ENCODE measurements around the gene HECW1. TPM values are rescaled to one million over a fixed set of nuclear protein-coding genes. Genes with fewer than 3 reads are reported as not detected.
A peak's percentile ranks its signal among the peaks of the same experiment; 100 is the strongest.

The HECW1 gene
- total and polyA plus RNA-seq, 12 donors = 0.07 to 0.23 TPM; not detected in 10

DNA sequence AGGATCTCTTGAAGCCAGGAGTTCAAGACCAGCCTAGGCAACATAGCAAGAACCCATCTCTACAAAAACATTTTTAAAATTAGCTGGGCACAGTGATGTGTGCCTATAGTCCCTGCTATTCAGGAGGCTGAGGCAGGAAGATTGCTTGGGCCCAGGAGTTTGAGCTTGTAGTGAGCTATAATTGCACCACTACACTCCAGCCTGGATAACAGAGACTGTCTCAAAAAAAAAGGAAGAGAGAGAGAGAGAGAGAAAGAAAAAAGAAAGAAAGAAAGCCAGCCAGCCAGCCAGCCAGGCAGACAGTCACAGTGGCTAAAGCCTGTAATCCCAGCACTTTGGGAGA, 375.3 kb downstream of the HECW1 start:
- DNase-seq (no peak), ATAC-seq (no peak)
- Histone ChIP-seq H3K4me1 (peaks cover 0 to 33% (median 11%) of the 10 kb centered on the region in 9 donors), H3K27ac (no peak overlapping the region), H3K36me3 (no peaks in the 10 kb centered on the region), H3K4me3 (no peak overlapping the region), H3K9me3 (no peaks in the 10 kb centered on the region), H3K27me3 (no peaks in the 10 kb centered on the region)
- intact Hi-C loops (cut with DNase I) = no loop called here
- TF ChIP-seq, protein P1, sequence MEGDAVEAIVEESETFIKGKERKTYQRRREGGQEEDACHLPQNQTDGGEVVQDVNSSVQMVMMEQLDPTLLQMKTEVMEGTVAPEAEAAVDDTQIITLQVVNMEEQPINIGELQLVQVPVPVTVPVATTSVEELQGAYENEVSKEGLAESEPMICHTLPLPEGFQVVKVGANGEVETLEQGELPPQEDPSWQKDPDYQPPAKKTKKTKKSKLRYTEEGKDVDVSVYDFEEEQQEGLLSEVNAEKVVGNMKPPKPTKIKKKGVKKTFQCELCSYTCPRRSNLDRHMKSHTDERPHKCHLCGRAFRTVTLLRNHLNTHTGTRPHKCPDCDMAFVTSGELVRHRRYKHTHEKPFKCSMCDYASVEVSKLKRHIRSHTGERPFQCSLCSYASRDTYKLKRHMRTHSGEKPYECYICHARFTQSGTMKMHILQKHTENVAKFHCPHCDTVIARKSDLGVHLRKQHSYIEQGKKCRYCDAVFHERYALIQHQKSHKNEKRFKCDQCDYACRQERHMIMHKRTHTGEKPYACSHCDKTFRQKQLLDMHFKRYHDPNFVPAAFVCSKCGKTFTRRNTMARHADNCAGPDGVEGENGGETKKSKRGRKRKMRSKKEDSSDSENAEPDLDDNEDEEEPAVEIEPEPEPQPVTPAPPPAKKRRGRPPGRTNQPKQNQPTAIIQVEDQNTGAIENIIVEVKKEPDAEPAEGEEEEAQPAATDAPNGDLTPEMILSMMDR (IDR thresholded peaks at IDR 0.05) = no peak

DNA sequence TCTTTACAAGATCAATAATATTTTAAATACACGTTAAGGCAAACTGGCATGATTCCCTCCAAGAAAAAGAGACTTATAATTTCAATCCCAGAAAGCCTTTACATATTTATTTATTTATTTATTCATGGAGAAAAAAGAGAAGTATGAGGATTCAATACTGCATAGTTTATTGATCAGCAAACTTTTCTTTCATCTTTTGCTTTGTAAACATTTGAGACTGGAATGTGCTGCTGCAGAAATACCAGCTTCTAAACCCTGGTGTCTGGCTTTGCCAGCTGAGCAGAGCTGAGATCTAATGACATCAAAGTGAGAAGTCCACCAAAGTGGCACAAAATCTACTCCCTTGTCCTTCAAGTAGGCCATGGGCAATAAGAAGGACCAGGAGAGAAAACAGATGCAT, 376.8 kb downstream of the HECW1 start:
- Histone ChIP-seq H3K27me3 (no peaks in the 10 kb centered on the region), H3K27ac (peak overlapping the region in 2 of 10 donors; percentile 27 to 30), H3K4me1 (peaks cover 0 to 29% (median 8%) of the 10 kb centered on the region in 9 donors), H3K9me3 (no peaks in the 10 kb centered on the region), H3K36me3 (no peaks in the 10 kb centered on the region), H3K4me3 (no peak overlapping the region)
- TF ChIP-seq, protein P1 (IDR thresholded peaks at IDR 0.05) = no peak
- intact Hi-C loops (cut with DNase I) = no loop called here
- DNase-seq (no peak), ATAC-seq (no peak)
- WGBS, 2 donors = 12 to 16% methylated on average over 1 of the region's 1 CpG

DNA sequence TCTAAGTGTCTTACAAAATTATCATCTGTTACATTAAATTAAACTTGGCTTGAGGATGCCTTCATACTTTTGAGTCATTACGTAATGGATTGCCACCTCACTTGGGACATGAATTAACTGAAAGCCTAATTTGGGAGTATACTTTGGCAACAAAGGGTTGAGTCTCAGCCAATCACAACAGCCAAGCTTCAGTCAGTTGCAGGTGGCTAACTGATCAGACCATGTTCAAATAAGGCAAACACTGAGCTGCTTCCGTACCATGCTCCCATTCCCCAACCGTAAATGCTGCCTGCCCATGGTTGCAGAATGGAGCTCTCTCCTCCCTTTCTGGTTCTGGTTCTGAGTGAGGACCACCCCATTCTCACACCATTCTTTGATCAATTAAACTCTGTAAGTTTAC, 377.6 kb downstream of the HECW1 start:
- H3K27me3 ChIP-seq = no peaks in the 10 kb centered on the region
- H3K27ac ChIP-seq = no peak overlapping the region
- intact Hi-C loops (cut with DNase I) = loop anchor here in 1 of 10 donors (10.0 kb wide), 1 partner anchor 65 kb away; no protein-coding TSS in a partner anchor
- peaks cover 0 to 22% (median 7%) of the 10 kb centered on the region in 9 donors for H3K4me1 ChIP-seq
- ATAC-seq (peak in 5 of 8 donors; percentile 18 to 57 (median 31)), DNase-seq (peak in 1 of 2 donors; percentile 9)
- TF ChIP-seq, protein P1 (IDR thresholded peaks at IDR 0.05) = no peak
- no peak overlapping the region for H3K4me3 ChIP-seq
- WGBS, 2 donors = 60 to 64% methylated on average over 3 of the region's 3 CpGs
- H3K36me3 ChIP-seq = no peaks in the 10 kb centered on the region
- H3K9me3 ChIP-seq = no peaks in the 10 kb centered on the region

DNA sequence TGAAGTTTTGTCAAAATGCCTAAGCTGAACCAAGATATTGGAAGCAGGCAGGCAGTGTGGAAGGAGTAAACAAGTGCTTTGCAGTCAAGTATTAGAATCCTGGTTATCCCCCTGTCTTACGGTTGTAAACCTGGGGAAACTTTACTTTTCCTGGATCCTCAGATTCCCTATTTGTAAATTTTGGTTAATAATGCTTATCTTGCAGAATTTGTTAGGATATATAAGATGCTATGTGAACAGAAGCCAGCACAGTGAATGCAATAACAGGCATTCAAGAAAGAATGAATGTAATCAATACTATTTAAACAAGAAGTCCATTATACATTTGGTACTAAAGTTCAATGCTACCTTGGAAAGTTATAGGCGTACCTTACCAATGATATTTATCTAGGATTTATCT, 378.7 kb downstream of the HECW1 start:
- WGBS, 2 donors = 92 to 94% methylated on average over 2 of the region's 2 CpGs
- no peak for DNase-seq
- intact Hi-C loops (cut with DNase I) = loop anchor here in 1 of 10 donors (10.0 kb wide), 1 partner anchor 64 kb away; no protein-coding TSS in a partner anchor

More for the DNA sequence above, 378.7 kb downstream of the HECW1 start:
- peaks cover 0 to 19% (median 7%) of the 10 kb centered on the region in 9 donors for H3K4me1 ChIP-seq
- no peaks in the 10 kb centered on the region for H3K36me3 ChIP-seq
- ATAC-seq = no peak
- TF ChIP-seq, protein P1 (IDR thresholded peaks at IDR 0.05) = no peak
- no peaks in the 10 kb centered on the region for H3K27me3 ChIP-seq
- H3K4me3 ChIP-seq = no peak overlapping the region
- H3K9me3 ChIP-seq = no peaks in the 10 kb centered on the region
- no peak overlapping the region for H3K27ac ChIP-seq
